HG02981 (cell line): ENCODE results near the gene WHRN.

ENCODE experiments used
- ATAC-seq: cut with Tn5 transposase; IDR thresholded peaks from one replicate; pipeline ENCODE4 v1.9.1; 2021; ENCODE audit warnings: mild to moderate bottlenecking, moderate library complexity; ENCODE audit not compliant: unreplicated experiment

The WHRN gene

DNA sequence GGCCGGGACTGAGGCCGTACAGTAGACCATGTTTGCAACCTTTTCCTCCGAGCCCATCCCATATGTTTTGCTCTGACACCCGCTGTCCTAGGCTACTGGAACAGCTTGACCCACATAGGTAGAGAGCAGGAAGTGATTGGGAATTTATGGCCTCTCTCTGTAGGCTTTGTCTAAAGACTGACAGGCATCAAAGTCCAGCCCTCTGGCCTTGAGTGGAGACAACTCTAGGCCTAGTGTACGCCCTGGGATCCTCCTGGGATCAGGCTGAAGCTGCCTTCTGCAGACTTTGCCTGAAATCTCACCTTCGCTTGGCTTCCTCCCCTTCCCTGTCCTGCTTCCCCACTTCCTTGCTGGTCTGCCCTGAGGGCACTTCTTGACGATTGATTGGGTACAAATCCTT lies 103.9 kb downstream of the WHRN start:
- no peak for ATAC-seq

GRCh38 chr9:114400772-114401171 lies 104.5 kb downstream of the WHRN start:
- no peak for ATAC-seq

- ATAC-seq: no peak
These were observed 105.1 kb downstream of the WHRN start for GRCh38 chr9:114400219-114400618.

GRCh38 chr9:114399381-114399780 lies 105.9 kb downstream of the WHRN start:
- no peak for ATAC-seq

DNA sequence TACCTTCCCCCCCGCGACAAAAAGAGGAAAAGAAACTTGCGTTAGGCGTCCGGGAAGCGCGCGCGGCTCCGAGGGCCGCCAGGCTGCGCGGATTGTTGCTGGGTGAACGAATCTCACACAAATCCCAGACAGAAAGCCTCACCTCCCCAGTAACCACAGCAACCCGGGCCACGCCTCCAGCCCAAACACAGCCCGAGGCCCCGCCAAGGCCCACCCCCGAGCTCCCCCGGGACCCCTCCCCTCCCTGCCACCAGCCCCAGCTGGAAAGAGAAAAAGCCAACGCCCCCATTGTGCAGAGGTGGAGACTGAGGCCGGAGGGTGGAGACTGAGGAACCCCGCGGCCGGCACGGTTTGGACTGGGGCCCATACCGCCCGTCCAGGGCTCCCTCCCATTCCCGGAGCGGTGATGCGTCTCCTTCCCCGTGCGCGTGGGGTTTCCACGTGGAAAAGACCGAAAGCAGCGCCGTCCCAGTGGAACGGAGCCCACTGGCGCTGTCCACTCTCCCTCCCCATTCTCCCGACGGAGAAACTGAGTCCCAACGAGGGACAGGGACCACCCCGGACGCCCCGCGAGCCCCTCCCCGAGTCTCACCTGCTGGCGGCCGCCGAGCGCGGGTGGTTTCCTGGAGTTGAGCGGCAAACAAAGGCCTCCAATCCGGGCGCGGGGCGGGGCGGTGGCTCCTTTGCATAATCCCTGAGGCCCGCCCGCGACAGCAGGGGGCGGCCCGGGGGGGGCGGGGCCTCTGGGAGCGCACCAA lies 107.2 kb downstream of the WHRN start:
- ATAC-seq: peak; percentile 75

DNA sequence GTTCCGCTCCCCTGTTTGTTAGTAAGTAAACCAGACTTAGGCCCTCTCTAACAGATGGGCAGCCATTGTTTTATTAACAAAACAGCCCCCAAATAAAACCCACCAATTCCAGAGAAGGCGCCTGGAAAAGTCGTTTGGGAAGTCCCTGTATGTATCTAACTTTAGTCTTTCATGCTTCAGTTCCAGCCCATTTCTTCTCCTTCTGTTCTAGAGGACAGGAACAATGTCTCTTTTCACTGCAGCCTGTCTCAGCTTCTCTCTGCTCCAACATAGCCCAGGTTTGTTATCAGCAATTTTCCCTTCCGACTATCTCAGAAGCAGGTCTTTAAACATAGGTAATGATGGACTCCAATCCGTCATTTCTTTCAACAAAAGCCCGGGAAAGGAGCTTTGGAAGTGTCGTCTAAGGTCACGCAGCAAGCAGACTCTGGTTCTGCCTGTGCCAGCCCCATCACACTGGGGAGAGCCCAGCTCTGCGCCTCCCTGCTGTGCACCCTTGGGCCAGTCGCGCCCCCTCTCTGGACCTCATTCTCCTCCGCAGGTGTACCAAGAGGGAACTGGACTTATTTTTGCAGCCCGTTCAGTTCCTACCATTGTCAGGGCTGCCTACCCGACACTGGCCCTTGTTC lies 107.9 kb downstream of the WHRN start:
- no peak for ATAC-seq

DNA sequence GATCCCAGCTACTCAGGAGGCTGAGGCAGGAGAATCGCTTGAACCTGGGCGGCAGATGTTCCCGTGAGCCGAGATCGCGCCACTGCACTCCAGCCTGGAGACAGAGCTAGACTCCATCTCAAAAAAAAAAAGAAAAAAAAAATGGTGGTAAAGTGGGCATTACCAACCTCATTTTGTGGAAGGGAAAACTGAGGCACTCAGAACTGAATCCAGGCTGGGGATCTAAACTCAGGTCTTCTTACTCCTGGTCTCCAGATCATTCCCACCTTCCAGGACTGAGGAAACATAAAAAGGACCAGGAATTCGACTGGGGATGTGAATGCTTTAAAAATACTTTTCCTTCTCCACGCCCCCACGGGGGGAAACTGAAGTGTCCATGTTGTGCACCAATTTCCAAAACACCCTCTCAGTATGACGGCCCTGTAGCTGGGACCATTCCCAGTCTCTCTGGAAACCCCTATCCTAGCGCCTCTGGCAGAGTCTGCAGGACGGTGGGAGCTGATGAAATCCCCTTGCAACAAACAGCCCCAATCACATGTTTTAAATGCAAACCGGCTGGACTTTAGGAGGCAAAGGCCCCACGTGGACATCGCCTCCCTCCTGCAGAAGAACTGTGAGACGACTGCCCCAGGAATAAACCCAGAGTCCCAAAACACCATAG lies 108.6 kb downstream of the WHRN start:
- no peak for ATAC-seq

DNA sequence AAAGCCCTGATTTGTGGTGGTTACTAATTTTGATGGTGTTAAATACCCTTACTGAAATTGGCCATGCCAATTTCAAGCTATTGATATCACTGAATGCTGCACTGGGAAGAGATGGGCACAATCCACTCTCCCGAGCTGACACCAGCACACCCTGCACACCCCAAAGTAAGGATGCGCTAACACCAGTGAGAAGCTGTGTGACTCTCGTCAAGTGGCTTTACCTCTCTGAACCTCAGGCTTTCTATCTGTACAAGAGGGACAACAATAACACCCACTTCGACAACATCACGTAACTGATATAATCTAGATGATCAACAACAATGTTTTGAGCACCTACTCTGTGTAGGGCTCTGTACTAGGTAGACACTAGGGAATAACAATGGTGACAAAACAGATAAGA lies 109.5 kb downstream of the WHRN start:
- ATAC-seq: no peak

DNA sequence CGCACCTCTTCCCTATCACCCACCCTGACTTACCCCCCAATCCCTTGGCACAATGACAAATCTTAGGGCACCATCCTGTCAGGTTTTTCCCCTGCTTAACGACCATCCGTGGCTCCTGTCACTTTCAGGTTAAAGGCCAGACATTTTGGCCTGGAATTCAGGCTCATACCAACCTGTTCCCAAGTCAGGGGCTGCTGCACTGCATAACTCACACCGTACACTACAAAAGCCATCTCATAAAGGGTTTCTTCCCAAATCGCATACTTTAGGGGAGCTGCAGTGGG lies 110.0 kb downstream of the WHRN start:
- ATAC-seq: no peak

GRCh38 chr9:114394523-114395333 lies 110.5 kb downstream of the WHRN start:
- no peak for ATAC-seq

- ATAC-seq: no peak
These were observed 112.5 kb downstream of the WHRN start for GRCh38 chr9:114392749-114393112.

- ATAC-seq: no peak
These were observed 114.3 kb downstream of the WHRN start for GRCh38 chr9:114390952-114391351.

DNA sequence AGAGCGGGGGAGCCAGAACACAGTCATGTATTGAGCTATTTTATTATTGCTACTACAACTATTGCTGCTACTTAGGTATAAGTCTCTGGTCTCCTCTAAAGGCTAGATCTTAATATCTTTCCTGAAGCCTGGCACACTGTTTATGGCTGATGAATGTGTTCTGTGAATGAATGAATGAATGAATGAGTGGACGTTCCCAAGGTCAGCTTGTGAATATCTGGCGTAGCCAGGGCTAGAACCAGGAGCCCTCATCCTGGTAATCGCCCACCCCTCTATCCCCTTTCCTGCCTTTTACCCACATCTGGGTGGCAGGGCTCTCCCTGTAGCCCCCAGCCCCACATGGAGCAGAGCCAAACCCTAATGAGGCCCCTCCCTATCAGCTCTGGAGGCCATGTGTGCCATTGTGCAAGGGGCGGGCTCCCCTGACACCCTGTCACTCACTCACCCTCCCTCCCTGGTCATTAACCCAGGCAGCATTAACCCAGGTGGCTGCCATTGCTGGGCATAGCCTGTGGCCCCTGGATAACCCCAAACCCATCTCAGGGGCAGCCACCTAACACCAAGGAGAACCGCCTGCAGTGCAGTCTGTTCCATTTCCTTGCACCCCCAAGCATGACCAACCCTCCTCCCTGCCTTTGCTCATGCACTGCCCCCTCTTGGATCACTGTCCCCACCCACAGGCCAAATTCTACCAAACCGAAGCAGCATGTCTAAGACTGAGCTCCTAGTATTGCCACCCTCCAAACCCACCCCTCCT lies 115.5 kb downstream of the WHRN start:
- no peak for ATAC-seq

GRCh38 chr9:114388764-114389375 lies 116.4 kb downstream of the WHRN start:
- no peak for ATAC-seq

DNA sequence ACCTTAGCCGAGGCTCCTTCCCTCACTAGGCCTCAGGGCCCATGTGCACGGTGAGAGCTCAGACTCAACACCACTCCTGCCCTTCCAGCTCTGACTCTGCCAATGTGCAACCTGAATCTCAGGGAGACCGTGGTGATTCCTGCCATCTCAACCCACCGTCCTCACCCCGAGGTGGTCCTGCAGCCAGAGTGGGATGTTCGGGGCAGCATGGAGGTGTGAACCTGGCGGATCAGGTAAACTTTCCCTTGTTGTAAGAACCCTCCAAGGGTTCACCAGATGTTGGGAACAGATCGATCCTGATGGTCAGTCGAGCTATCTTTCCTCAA lies 117.0 kb downstream of the WHRN start:
- no peak for ATAC-seq

GRCh38 chr9:114387680-114388356 lies 117.5 kb downstream of the WHRN start, which contains the start of gene AKNA:
Gene AKNA (minus strand): TSS chr9:114387982. CDS start chr9:114381333, 6,649 bp downstream.
- ATAC-seq: peak; percentile 22

DNA sequence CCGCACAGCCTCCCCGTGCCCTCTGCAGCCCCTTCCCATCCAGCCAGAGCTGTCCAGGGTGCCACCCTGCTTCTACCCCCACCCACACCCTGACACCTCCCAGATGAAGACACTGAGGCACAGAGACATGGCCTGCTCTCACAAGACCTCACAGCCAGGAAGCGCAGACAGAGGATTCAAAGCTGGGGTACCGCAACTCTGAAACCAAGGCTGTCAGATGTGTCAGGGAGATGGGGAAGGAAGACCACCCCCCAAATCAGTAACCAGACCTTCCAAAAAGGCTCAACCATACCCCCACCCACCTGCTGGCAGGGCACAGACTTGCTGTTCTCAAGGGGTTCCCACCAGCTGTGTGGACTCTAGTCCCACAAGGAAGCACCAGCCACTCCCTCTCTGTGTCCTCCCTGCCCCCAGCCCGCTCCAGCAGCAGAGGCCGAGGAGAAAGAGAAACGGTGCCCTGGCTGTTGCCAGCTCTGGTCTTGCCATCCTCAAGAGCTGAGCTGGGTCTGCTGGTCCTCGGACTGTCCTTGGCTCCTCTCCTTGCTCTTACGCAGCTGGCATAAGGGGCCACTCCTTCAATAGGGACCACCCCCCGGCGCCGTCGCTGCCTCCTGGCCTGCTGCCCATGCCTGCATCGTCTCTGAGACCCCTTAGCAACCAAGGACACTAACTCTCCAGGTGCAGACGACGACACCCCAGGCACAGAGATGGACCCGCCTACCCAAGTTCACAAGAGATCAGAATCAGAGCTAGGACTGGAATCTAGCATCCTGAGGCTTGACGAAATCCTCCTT lies 118.2 kb downstream of the WHRN start:
- no peak for ATAC-seq

DNA sequence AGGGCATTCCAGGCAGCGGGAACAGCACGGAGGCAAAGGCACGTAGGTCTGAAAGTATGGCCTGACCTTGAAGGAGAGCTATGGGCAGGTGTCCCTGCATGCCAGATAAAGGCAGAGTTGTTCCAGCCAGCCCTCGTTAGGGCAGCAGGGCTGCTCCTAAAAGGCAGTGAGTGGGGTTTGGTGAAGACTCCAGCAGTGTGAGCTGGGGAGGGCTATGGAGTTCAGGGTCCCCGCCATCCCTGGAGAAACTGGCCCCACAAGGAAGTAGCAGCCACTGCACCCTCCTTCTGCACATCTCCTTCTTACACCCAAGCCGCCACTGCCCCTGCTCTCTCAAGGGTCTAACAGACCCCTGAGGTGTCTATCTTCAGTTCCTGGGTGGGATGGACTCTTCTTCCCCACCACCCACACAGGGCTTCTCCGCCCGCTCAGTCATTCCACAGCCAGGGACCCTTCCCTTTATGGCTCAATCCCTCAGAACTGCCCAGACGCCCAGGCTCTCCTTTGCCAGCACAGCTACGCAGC lies 118.8 kb downstream of the WHRN start:
- no peak for ATAC-seq
